HG03064 (cell line): ENCODE results near the gene NEO1.

Experiments
- ATAC-seq: cut with Tn5 transposase; IDR thresholded peaks from one replicate; pipeline ENCODE4 v1.9.1; 2021; ENCODE audit warnings: low read depth; ENCODE audit not compliant: unreplicated experiment

Gene NEO1

DNA sequence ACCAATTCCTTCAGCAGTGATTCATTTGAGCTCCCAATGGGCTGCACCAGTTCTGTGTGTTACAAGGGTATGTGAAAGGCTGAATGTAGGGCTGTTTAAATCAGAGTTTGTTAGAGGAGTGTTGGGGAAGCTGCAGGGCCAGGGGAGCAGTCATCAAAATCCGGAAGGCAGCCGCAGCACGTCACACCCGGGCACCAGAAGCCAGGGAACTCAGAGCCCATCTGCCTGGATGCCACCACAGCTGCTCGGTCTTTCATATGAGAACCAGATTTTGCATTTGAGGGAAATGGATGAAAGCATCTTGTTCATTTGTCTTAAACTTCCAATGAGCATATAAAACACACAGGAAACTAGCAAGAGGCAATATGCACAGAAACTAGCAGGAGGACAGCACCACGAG is 24.2 kb upstream of the NEO1 start:
- ATAC-seq, result no peak

DNA sequence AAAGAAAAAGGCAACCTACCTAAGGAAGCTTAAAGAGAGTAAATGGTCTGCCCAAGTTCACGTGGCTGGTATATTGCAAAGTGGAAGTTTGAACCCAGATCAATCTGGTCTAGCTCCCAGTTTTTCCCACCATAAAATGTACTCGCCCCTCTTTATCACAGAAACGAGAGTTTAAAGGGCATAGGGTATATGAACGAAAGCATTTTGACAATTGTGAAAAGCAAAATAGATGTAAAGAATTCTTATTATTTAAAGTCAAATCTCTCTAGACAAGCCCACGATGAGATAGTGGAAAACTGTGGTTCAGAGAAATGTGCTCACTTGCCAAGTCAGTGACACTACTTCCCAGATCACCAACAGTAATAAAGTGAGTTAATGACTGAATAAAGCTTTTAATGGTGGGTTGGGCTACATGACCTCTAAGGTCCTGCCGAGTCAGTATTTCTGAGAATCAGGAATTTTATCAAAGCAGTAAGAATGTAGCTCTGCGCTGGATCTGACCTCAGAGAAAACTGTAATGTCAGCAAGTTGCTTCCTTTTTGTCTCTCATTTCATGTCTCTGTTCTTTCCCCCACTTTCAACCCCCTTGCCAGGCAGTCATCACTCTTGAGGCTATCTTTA is 23.3 kb upstream of the NEO1 start:
- no peak for ATAC-seq

DNA sequence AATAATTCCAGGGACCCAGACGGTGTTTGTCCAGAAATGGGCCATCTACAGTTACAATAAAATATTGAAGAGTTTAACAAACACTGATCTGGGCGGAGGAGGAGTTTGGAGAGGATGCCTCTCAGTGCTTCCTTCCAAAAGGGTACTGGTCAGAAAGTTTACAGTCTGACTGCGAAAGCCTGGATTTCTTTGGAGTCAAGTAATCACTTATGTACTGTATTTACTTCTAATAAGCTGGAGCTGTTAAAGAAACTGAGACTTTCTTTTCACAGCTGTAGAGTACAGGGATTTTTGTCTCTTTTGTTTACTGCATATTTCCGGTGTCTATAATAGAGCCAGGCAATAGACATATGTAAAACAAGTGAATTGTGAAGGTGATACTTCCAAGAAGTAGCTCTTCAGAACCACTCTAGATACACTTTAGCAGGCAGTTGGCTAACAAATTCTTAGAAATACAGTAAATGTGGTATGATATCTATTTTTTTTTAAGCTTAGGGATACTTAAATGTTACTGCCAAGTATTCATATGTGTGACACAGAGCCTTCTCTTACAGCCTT is 22.1 kb upstream of the NEO1 start:
- no peak for ATAC-seq

DNA sequence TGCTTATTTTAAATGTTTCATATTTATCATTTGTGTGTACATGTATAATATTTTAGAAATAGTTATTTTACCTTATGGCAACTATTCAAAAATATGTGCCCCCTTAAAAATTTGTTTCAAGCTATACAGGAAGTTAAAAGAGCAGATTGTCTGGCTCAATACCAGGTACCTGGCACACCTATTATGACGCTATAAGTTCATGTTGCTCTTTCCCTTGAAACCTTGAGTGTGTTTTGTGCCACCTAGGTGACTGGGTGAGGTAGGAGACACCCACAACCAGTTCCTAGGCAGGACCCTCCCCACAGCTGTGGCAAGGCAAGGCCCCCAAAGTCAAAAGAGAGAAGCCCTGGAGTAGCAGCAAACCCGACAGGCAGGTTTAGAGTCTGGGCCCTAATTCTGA is 20.6 kb upstream of the NEO1 start:
- ATAC-seq, result no peak

DNA sequence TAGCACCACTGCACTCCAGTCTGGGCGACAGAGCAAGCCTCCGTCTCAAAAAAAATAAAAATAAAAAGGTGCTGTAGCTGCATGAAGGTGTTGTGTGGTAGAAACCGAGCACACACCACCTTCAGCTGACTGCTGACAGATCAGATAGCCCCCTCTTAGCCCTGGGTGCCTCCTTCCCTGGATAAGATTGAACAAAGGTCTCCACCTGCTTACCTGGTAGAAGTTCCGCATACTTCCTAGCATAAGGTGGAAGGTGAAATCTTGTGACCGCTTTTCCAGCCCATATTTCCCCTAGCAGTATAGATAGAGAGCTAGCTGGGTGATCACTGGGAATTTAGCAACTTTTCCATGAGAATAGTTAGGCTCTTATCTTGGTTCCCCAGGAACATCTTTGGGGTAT is 18.7 kb upstream of the NEO1 start:
- ATAC-seq, result no peak

DNA sequence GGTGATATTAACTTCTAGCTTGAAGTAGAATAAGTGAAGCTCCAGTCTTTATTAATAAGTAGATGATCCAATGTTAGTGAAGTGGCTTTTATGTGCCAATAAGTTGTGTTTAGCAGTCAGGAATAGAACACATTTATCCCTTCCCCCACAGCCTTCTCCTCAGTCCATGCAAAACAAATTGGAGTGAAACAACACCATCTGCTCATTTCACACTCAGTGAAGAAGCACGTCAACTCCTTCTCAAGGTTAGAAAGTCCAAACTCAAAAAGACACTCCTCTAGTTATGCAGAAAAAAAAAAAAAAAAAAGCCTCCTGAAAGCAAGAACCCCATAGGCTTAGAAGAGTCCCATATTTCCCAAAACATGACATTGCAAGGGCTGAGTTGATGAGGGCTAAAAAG is 18.0 kb upstream of the NEO1 start:
- ATAC-seq, result no peak

DNA sequence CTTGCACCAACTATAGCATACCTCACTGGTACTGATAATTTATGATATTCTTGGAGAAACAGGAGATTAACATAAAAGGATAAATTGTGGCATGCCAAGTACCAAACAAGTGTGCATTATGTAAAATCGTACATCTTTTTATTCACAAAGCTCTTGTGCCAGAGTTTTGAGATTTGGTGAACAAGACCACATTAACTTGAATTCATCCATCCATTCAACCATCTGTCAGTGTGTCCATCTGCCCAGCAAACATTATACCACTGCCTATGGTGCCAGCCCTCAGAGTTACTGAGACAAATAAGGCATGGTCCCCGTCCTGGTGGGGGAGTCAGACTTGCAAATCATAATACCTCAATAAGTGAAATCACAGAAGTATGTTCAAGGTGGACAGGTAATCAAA is 17.0 kb upstream of the NEO1 start:
- no peak for ATAC-seq

DNA sequence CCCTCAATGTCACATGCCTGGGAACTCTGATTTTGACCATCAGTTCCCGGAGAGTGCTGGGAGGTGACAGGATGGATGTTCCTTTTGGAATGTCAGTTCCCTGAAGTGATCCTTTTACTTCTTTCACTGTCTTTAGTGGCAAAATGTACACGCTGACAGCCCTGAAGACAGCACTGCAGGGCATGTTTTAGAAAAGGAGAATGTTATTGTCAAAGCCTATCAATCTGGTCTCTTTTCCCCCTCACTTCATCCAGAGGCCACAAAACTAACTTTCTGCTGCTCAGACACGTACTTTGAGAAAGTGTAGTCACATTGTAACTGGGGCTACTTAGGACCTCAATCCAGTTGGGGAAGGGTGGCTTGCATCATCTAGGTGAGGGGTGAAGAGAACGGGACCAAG is 14.0 kb upstream of the NEO1 start:
- ATAC-seq, result no peak

DNA sequence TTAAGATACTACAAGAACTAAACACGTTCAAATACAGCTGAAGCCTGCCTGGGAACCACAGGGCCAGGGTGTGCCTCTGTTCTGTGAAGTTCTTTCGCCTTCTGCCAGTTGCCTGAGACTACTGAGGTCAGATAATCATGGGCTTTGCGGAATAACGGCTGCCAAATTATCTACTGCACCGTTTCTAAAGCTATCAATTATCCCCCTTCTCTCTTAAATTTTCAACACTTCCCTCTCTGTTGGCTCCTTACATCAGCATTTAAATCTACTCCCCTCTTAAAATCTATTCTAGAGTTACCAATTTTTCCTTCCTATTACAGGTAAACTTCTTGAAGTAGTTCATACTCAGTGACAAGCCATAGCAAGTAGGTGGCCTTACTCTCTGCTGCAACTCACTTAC is 6.2 kb upstream of the NEO1 start:
- no peak for ATAC-seq

DNA sequence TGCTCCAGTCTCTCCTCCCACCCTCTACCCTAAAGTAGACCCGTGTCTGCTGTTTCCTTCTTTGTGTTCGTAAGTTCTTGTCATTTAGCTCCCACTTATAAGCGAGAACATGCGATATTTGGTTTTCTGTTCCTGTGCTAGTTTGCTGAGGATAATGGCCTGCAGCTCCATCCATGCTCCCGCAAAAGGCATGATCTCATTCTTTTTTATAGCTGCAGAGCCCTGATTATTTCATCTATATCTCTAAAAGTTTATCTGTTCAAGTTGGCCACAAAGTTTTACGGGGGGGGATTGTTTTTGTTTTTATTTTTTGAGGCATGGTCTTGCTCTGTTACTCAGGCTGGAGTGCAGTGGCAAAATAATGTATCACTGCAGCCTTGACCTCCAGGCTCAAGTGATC is 4.4 kb upstream of the NEO1 start:
- ATAC-seq, result no peak

DNA sequence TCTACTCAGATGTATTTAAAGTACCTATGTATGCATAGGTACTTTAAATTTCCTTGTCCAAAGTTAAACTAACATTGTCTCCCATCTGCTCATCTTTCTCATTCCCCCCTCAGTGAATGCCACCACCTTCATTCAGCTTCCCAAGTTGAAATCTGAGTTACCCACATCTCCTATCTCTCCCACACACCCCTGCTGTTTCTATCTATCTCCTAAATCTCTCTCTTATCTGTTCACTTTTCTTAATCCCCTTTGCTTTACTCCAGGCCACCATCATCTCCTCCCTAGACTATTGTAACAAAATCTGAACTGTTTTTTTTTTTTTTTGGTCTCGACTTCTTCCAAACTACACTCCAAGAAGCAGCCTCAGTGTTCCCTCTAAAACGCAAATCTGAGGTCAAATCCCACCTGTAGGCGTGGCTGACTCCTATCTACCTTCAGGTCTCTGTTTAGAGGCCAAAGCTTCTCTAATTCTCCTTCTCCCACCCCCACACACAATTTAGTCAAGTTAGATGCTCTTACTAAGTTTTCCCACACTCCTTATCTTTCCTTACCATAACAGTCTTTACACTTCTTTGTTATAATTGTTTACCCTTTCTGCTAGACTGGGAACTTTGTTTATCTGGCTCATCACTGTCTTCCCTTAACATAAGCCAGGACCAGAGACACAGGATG is 3.5 kb upstream of the NEO1 start:
- ATAC-seq, result no peak

DNA sequence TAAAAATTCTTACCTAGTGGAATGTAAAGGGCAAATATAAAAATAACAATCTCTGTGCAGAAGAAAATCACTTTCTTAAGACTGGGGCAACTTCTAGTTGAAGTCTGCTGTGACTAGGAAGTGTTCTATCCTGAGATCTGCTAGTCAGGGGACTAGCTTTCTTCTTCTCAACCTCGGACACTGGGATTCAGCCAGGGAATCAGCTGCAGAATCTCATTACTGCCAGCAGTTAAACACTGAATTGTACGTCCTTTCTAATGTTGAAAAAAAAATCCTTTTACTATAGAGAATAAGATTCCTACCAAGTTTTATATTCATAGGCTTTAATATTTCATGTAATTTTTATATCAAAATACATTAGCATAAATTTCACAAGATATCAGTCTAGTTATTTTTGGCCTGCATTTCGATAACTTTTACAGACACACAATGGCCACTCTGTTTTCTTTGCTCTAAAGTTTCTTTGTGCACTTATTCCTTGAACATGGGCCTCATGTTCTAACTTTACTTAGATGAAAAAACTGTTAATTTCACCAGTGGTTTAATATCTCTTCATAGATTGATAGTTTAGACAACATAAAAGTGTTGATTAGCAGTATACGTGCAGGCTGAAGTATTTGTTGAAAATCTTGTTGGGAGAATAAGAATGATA is 2.6 kb upstream of the NEO1 start:
- ATAC-seq, result no peak

DNA sequence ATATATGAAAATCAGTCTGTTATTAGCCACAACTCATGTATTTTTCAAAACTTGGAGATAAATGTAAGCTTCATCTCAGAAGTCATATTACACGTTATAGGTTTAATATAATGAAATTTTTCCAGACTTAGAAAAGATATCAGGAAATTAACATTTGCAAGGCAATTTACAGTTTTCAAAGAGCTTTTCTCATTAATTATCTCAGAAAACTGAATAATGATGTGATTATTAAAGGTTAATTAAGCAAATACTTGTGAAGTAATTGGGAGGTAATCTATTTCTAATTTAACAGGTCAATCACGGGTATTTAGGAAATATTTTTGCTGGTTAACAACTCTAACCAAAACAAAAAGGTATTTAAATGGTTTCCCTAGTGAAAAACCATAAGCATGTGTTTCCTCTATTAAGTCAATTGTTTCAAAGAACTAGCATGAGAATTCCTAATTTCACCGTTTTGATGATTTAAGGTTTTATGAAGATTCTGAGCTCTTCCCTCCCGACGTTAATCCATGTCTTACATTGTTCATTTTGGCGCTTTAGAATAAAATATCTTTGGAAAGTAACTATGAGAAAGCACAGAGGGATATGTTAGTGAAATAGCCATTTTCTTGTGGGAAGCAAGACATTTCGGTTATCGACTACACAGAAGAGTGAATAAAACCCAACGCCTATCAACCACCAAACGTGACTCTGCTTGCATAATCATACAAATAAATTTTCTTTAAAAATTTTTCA is 1.5 kb upstream of the NEO1 start:
- ATAC-seq, result no peak

DNA sequence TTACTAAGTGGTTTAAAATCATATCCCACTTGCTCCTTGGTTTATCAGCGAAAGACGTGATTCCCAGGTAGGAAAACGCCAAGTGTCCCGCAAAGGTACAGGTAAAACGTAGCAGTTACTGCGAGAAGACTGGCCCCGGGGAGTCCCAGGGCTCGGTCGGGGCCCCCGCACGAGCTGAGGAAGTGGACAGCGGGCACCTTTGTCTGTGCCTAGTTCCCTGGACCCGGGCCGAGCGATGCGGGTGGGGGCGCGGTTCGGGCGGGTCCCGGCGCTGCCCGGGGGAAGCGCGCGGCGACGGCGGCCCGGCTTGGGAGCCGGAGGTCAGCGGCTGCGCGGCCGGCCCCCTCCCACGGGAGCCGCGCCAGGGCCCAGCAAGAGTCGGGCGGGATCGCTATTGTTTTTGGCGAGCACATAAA is 864 bp upstream of the NEO1 start:
- ATAC-seq, result peak; percentile 8

DNA sequence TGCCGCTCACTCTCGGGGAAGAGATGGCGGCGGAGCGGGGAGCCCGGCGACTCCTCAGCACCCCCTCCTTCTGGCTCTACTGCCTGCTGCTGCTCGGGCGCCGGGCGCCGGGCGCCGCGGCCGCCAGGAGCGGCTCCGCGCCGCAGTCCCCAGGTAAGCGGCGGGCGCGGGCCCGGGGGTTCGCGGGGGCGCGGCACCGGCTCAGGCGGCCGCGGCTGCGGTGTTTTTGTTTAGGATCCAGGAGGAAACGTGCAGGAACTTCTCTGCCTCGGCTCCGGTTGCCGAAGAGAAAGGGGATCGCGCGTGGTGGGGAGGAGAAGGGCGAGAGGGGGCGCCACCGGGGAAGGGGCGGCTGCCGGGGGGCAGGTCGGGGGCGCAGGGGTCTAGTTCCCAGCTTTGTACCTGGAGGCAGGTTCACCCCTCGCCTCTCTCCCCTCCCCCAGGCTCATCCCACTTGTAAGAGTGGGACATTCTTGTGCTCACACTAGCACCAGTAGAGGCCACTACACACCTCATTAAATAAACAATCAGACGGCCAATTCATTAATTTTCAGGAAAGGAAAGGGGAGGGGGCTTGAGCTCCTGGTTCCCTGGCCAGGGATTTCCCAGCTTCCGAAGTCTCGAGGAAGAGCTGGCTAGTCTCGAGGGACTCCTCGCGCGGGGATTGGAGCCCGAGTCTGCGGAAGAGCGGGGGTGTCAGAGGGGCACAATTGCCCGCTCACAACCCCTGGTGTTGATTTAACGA is 562 bp downstream of the NEO1 start:
- peak; percentile 30 for ATAC-seq

DNA sequence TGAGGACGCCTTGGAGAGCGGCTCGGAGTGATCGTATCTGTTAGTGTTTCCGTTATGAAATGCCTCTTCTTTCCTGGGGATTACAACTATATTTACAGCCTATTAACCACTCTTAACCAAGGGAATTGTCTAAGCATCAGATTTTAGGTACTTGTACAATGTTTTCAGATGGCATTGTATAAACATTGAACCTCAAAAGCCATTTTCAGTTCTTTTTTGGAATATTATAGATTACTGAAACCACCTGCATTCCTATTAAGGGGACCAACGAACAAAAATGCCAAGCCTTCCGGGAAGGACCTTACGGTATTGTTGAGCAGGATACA is 1.1 kb downstream of the NEO1 start:
- ATAC-seq, result no peak

DNA sequence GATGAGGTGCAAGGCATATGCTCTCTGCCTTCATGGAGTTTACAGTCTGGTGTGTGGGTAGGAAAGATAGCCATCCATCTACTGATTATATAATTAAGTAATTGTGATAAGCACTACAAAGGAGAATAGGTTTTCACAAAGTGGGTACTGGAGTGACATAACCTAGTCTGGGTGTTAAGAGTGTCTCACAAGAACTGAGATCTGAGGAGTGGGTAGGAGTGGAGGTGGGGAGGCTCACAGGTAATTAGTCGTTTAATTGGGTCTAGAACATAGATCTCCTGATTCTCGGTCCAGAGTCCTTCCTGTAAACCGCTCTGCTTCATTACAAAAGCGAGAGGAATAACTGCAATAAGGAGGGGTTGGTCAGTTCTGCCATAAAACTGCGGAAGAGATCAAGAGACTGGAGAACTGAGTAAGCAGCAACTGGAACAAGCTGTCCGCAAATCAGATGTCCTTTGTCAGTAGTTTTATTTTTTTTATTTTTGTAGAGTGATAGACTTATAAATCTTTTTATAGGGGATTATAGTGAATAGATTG is 2.2 kb downstream of the NEO1 start:
- no peak for ATAC-seq

DNA sequence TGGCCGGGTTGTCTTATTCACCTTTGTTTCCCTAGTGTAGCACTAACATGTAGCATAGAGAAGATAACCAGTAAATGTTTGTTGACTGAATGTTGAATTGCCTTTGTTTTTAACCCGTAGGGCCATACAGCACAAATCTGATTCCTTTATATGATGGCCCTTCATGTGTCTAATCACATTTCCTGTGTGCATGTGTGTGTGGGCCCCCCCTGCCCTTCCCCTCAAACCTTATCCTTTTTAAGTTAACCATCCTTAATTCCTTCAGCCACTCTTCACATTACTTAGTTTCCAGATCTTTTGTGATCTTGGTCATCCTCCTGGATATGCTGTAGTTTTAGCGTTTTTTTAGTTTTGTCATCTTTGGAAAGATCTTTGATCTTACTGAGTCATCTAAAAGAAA is 4.2 kb downstream of the NEO1 start:
- no peak for ATAC-seq

DNA sequence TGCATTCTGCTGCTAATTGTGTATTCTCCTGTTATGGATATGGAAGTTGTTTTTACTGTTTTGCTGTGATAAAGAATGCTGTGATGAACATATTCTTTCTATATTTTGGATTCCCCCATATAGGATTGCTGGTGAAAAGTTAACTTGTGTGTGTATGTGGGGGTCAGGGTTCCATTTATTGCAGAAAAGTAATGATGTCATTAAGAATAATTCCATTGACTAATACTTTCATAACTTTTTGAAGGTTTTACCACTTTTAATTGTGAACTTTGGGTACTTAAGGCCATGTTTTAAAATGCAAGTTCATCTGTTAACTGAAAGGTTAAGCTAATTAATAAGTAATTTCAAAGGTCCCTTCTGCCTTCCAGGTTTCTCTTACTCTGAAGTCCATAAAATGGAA is 6.2 kb downstream of the NEO1 start:
- ATAC-seq, result no peak

DNA sequence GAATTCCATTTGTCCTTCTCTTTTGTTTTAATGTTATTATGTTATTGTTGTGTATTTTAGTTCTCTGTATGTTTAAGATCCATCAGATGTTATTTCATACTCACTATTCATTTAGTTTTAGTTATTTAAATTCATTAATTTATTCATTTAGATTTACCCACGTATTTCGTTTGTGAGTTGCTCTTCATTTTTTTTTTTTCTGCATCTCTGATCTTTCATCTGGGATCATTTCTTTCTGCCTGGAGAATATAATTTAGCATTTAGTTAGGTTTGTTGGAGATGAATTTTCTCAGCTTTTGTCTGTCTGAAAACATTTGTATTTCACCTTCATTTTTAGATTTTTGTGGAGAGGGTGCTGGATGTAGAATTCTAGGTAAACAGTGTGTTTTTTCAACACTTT is 12.9 kb downstream of the NEO1 start:
- ATAC-seq, result no peak
